Ascending aorta (tissue), 2 donors: ENCODE results near the gene PRKCB. TPM values are rescaled to one million over a fixed set of nuclear protein-coding genes. Genes with fewer than 3 reads are reported as not detected.
A peak's percentile ranks its signal among the peaks of the same experiment; 100 is the strongest.

Experiments
- DNase-seq, 2 donors: peaks; one replicate each; pipeline ENCODE4 v3.0.0-alpha.2; 2019; ENCODE audit warnings: low spot score in 2 of 2
- H3K27ac ChIP-seq, 2 donors: fragments of 200-600 bp; sonication (generic); one replicate each; pipeline ENCODE4 v1.5.1; 2016 to 2017; ENCODE audit warnings: mild to moderate bottlenecking in 1 of 2
- H3K27me3 ChIP-seq: fragments of 200-600 bp; sonication (generic); one replicate; pipeline ENCODE4 v1.5.1; 2017
- H3K36me3 ChIP-seq, 2 donors: fragments of 200-600 bp; sonication (generic); one replicate each; pipeline ENCODE4 v1.5.1; 2016
- H3K4me1 ChIP-seq, 2 donors: fragments of 200-600 bp; sonication (generic); one replicate each; pipeline ENCODE4 v1.5.1; 2016 to 2017; ENCODE audit warnings: mild to moderate bottlenecking in 1 of 2
- H3K4me3 ChIP-seq, 2 donors: fragments of 200-600 bp; sonication (generic); one replicate each; pipeline ENCODE4 v1.5.1; 2016 to 2017; ENCODE audit warnings: mild to moderate bottlenecking in 1 of 2
- H3K9me3 ChIP-seq, 2 donors: fragments of 200-600 bp; sonication (generic); one replicate each; pipeline ENCODE4 v1.5.1; 2016
- intact Hi-C: fragments of 100-400 bp; cut with DNase I; formaldehyde crosslinking; loops from one replicate; pipeline ENCODE4 v1.15.1; 2023
- total RNA-seq: library from RNA; depleted of rRNA; stranded (reverse); fragments of >200 nt; gene quantifications from one replicate; pipeline ENCODE4 v1.1.0, GENCODE V29; 2016
- TF ChIP-seq, protein P1 (sequence below), 3 experiments: fragments of 200-600 bp in 2 of 3; fragments of 450-650 bp in 1 of 3; sonication (generic) in 2 of 3; IDR thresholded peaks; one replicate each; pipeline ENCODE4 v1.5.1; 2016 to 2019; ENCODE audit warnings: antibody characterized with exemption in 3 of 3, mild to moderate bottlenecking in 1 of 3, moderate library complexity in 1 of 3

The PRKCB gene
- total RNA-seq, 1 donor from 2014 or later: 1.2 TPM

DNA sequence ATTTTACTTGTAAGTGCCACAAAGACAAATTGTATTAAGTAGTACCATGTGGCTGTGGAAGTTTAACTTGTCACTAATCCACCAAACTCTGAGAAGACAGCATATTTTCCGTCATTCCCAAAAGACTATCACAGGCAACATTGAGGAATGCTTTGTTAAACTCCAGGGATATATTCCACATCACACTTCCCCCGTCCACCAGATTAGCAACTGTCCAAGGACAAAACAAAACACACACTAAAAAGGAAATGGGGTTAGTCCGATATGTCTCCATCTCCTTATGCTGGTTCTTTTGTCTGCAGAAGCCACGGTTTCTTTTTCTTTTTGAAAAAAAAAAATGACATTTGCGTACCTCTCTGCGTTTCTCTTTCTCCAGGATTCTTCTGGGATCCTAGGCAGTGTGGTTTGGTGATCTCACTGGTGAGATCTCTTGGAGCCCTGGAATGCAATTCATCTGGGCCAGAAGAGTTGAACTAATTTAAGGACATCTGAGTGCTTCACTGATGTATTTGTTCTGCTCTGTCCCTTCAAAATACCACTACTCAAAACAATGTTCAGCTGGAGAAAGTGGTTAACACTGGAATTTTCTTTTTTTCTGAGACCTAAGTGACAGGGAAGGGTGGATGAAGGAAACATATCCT lies 40.6 kb downstream of the PRKCB start:
- no peak for DNase-seq
- no peaks in the 10 kb centered on the region for H3K36me3 ChIP-seq
- TF ChIP-seq, protein P1, sequence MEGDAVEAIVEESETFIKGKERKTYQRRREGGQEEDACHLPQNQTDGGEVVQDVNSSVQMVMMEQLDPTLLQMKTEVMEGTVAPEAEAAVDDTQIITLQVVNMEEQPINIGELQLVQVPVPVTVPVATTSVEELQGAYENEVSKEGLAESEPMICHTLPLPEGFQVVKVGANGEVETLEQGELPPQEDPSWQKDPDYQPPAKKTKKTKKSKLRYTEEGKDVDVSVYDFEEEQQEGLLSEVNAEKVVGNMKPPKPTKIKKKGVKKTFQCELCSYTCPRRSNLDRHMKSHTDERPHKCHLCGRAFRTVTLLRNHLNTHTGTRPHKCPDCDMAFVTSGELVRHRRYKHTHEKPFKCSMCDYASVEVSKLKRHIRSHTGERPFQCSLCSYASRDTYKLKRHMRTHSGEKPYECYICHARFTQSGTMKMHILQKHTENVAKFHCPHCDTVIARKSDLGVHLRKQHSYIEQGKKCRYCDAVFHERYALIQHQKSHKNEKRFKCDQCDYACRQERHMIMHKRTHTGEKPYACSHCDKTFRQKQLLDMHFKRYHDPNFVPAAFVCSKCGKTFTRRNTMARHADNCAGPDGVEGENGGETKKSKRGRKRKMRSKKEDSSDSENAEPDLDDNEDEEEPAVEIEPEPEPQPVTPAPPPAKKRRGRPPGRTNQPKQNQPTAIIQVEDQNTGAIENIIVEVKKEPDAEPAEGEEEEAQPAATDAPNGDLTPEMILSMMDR (IDR thresholded peaks at IDR 0.05): no peak
- intact Hi-C loops: no loop called here
- no peaks in the 10 kb centered on the region for H3K9me3 ChIP-seq
- no peak overlapping the region for H3K4me3 ChIP-seq
- no peaks in the 10 kb centered on the region for H3K4me1 ChIP-seq
- no peaks in the 10 kb centered on the region for H3K27me3 ChIP-seq
- H3K27ac ChIP-seq: no peak overlapping the region

DNA sequence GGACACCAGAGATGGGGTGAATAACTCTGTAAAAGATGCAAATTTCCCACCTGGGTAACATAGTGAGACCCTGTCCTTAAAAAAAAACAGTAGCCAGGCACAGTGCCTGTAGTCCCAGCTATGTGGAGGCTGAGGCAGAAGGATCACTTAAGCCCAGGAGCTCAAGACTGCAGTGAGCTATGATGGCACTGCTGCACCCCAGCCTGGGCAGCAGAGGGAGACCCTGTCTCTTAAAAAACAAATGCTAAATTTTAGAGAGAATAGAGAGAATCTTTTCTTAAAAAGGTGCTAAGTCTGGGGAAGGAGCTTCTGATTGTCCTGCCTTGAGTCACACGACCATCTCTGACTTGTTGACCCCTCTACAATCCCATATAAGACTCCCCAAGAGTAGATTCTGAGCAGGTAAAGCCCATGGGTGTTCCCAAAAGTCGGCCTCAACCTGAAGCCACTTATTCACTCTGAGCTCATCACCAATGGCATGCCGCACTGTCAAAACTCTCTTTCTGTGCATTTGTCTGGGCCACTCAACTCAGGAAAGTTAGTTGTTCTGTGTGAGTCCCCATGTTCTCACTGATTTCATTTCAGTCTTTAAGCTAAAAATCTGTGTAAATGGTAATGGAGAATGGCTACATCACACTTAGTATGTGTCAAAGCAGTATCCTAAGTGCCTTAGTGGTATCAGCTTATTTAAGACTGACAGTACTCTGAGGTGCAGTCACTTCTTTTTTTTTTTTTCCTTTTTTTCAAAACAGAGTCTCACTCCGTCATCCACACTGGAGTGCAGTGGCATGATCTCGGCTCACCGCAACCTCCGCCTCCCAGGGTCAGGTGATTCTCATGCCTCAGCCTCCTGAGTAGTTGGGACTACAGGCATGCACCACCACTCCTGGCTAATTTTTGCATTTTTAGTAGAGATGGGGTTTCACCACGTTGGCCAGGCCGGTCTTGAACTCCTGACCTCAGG lies 41.6 kb downstream of the PRKCB start:
- no peaks in the 10 kb centered on the region for H3K4me1 ChIP-seq
- no peak overlapping the region for H3K27ac ChIP-seq
- H3K36me3 ChIP-seq: no peaks in the 10 kb centered on the region
- no peak overlapping the region for H3K4me3 ChIP-seq
- TF ChIP-seq, protein P1 (IDR thresholded peaks at IDR 0.05): peak in 1 of 3 experiments; percentile 6
- intact Hi-C loops: no loop called here
- H3K9me3 ChIP-seq: no peaks in the 10 kb centered on the region
- DNase-seq: no peak
- H3K27me3 ChIP-seq: no peaks in the 10 kb centered on the region

DNA sequence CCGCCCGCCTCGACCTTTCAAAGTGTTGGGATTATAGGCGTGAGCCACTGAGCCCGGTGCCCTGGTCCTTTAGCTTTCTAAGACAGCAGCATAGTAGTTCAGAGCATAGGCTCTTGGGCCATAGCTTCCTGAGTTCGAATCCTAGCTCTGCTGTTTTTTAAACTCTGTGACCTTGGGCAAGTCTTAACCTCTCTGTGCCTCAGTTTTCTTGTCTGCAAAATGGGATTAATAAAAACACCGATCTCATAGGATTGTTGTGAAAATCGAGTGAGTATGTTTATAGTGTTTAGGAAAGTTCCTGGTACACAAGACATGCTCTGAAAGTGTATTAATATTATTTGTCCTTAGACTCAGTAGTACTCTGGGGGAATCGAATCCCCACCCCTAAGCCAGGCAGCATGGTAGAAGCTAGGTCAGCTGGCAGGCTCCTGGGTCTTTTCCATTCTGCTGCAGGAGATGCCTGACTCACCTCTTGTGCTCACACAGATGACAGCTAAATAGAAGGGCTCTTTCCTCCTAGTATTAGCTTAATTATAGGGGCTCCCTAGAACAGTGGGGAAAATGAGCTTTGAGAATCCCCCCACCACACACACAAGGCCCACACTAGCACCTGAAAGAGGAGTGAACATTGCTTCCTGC lies 44.1 kb downstream of the PRKCB start:
- H3K9me3 ChIP-seq: no peaks in the 10 kb centered on the region
- no peaks in the 10 kb centered on the region for H3K4me1 ChIP-seq
- TF ChIP-seq, protein P1 (IDR thresholded peaks at IDR 0.05): no peak
- no peak for DNase-seq
- no peak overlapping the region for H3K27ac ChIP-seq
- H3K4me3 ChIP-seq: no peak overlapping the region
- H3K36me3 ChIP-seq: no peaks in the 10 kb centered on the region
- intact Hi-C loops: no loop called here
- no peaks in the 10 kb centered on the region for H3K27me3 ChIP-seq

- Histone ChIP-seq H3K4me3 (no peak overlapping the region), H3K4me1 (no peaks in the 10 kb centered on the region), H3K27me3 (no peaks in the 10 kb centered on the region), H3K9me3 (no peaks in the 10 kb centered on the region), H3K27ac (no peak overlapping the region), H3K36me3 (no peaks in the 10 kb centered on the region)
- TF ChIP-seq, protein P1 (IDR thresholded peaks at IDR 0.05): no peak
- intact Hi-C loops: no loop called here
- DNase-seq: no peak
Observed at GRCh38 chr16:23889189-23889588, 53.4 kb downstream of the PRKCB start.

DNA sequence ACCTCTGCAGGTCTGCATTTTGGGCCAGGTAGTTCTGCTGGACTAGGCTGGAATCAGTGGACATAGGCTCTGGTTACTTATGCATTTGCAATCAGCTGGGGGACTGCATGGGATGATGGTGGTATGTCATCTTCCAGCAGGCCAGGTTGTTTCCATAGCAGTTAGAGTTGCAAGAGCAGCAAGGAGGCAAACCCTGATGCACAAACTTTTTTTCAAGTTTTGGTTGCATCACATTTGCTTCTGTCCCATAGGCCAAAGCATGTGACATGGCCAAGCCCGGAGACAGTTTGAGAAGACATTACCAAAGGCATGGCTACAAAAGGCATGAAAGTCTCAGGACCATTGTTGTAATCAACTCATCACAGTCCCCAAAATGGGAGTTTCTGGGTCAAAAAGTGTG lies 58.2 kb downstream of the PRKCB start:
- TF ChIP-seq, protein P1 (IDR thresholded peaks at IDR 0.05): no peak
- intact Hi-C loops: no loop called here

More for the DNA sequence above, 58.2 kb downstream of the PRKCB start:
- DNase-seq: no peak
- no peak overlapping the region for H3K4me3 ChIP-seq
- no peaks in the 10 kb centered on the region for H3K9me3 ChIP-seq
- no peaks in the 10 kb centered on the region for H3K27me3 ChIP-seq
- H3K27ac ChIP-seq: no peak overlapping the region
- H3K36me3 ChIP-seq: no peaks in the 10 kb centered on the region
- no peaks in the 10 kb centered on the region for H3K4me1 ChIP-seq
